MM.1S (cell line): ENCODE data around the gene GALNTL6.

Experiments used
- DNase-seq: peaks from one replicate; pipeline ENCODE4 v3.0.0-alpha.2; 2015
- H2AFZ ChIP-seq: fragments of 300-600 bp; sonication (generic); 2 replicates; pipeline ENCODE4 v1.6.0; 2016; ENCODE audit warnings: antibody characterized with exemption, low read length
- H3F3A ChIP-seq: fragments of 300-600 bp; sonication (generic); 2 replicates; pipeline ENCODE4 v1.6.1; 2016; ENCODE audit warnings: mild to moderate bottlenecking, antibody characterized with exemption, low read length, moderate library complexity, mixed read lengths; ENCODE audit not compliant: insufficient read depth
- H3K27ac ChIP-seq: fragments of 300-600 bp; sonication (generic); 2 replicates; pipeline ENCODE4 v1.5.1; 2016; ENCODE audit warnings: mild to moderate bottlenecking, low read length
- H3K27me3 ChIP-seq: fragments of 300-600 bp; sonication (generic); replicated peaks from 2 replicates; pipeline ENCODE4 v1.6.0; 2016; ENCODE audit warnings: low read length; ENCODE audit not compliant: insufficient read depth
- H3K36me3 ChIP-seq: fragments of 300-600 bp; sonication (generic); replicated peaks from 2 replicates; pipeline ENCODE4 v1.6.1; 2016; ENCODE audit warnings: mild to moderate bottlenecking, low read length, mixed read lengths; ENCODE audit not compliant: insufficient read depth
- H3K4me1 ChIP-seq: fragments of 300-600 bp; sonication (generic); 2 replicates; pipeline ENCODE4 v1.6.1; 2016; ENCODE audit warnings: low read length, mixed read lengths
- H3K4me2 ChIP-seq: fragments of 300-600 bp; sonication (generic); 2 replicates; pipeline ENCODE4 v1.6.0; 2016; ENCODE audit warnings: low read depth, low read length
- H3K4me3 ChIP-seq: fragments of 300-600 bp; sonication (generic); 2 replicates; pipeline ENCODE4 v1.5.1; 2016; ENCODE audit warnings: low read length, mixed read lengths
- H3K79me2 ChIP-seq: fragments of 300-600 bp; sonication (generic); 2 replicates; pipeline ENCODE4 v1.6.1; 2016; ENCODE audit warnings: mixed run types, low read length, mixed read lengths
- H3K9ac ChIP-seq: fragments of 300-600 bp; sonication (generic); 2 replicates; pipeline ENCODE4 v1.6.1; 2016; ENCODE audit warnings: low read length, mixed read lengths
- H3K9me2 ChIP-seq: fragments of 300-600 bp; sonication (generic); replicated peaks from 2 replicates; pipeline ENCODE4 v1.6.1; 2016; ENCODE audit warnings: mild to moderate bottlenecking, low read length, mixed read lengths; ENCODE audit not compliant: insufficient read depth
- H3K9me3 ChIP-seq: fragments of 300-600 bp; sonication (generic); replicated peaks from 2 replicates; pipeline ENCODE4 v1.6.1; 2016; ENCODE audit warnings: mild to moderate bottlenecking, low read length, mixed read lengths; ENCODE audit not compliant: insufficient read depth
- H4K20me1 ChIP-seq: fragments of 300-600 bp; sonication (generic); 2 replicates; pipeline ENCODE4 v1.6.1; 2016; ENCODE audit warnings: mild to moderate bottlenecking, low read length, moderate library complexity, mixed read lengths; ENCODE audit not compliant: insufficient read depth
- EZH2 ChIP-seq: fragments of 300-600 bp; sonication (generic); optimal IDR thresholded peaks from 2 replicates; pipeline ENCODE3; 2017; ENCODE audit warnings: low read depth, mild to moderate bottlenecking, antibody characterized with exemption, low read length, mixed read lengths
- EZH2phosphoT487 ChIP-seq: fragments of 300-600 bp; sonication (generic); IDR thresholded peaks from 2 replicates; pipeline ENCODE4 v1.6.1; 2018; ENCODE audit warnings: antibody characterized with exemption, low read length
- TF ChIP-seq, protein P1 (sequence below): fragments of 300-600 bp; sonication (generic); IDR thresholded peaks from 2 replicates; pipeline ENCODE4 v1.5.1; 2016; ENCODE audit warnings: antibody characterized with exemption, low read length, mixed read lengths

GALNTL6 gene

DNA sequence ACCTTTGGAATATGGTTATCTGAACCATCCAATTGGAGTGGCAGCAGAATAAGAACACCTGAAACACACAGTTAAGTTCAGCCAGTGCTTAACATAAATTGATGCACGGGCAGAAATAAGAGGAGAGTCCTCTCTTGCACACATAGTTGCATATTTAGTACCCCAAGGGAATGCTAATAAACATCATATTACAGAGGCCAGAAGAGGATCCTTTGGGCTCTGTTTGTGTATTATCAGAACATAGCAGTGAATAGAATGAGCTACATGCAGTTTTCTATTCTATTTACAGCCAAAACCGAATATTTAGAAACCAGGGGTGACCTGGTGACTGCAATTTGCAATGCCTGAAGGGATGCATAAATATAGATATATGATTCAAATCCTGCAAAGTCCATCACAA is 1054.6 kb downstream of the GALNTL6 start:
- Histone ChIP-seq H3K27ac (no peak overlapping the region), H2AFZ (no peak overlapping the region), H3K9me2 (no peaks in the 10 kb centered on the region), H3K4me1 (no peaks in the 10 kb centered on the region), H4K20me1 (no peaks in the 10 kb centered on the region), H3K27me3 (no peaks in the 10 kb centered on the region), H3K4me3 (no peak overlapping the region), H3K4me2 (no peak overlapping the region), H3K79me2 (no peaks in the 10 kb centered on the region), H3K9me3 (no peaks in the 10 kb centered on the region), H3K36me3 (no peaks in the 10 kb centered on the region), H3F3A (no peaks in the 10 kb centered on the region), H3K9ac (no peak overlapping the region)
- TF ChIP-seq EZH2phosphoT487: no peak
- TF ChIP-seq, protein P1, sequence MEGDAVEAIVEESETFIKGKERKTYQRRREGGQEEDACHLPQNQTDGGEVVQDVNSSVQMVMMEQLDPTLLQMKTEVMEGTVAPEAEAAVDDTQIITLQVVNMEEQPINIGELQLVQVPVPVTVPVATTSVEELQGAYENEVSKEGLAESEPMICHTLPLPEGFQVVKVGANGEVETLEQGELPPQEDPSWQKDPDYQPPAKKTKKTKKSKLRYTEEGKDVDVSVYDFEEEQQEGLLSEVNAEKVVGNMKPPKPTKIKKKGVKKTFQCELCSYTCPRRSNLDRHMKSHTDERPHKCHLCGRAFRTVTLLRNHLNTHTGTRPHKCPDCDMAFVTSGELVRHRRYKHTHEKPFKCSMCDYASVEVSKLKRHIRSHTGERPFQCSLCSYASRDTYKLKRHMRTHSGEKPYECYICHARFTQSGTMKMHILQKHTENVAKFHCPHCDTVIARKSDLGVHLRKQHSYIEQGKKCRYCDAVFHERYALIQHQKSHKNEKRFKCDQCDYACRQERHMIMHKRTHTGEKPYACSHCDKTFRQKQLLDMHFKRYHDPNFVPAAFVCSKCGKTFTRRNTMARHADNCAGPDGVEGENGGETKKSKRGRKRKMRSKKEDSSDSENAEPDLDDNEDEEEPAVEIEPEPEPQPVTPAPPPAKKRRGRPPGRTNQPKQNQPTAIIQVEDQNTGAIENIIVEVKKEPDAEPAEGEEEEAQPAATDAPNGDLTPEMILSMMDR: no peak
- no peak for TF ChIP-seq EZH2
- DNase-seq: no peak

GRCh38 chr4:172868271-172868670 is 1055.1 kb downstream of the GALNTL6 start:
- Histone ChIP-seq H3K9ac (no peak overlapping the region), H3K9me3 (no peaks in the 10 kb centered on the region), H2AFZ (no peak overlapping the region), H3K4me1 (no peaks in the 10 kb centered on the region), H3K27me3 (no peaks in the 10 kb centered on the region), H4K20me1 (no peaks in the 10 kb centered on the region), H3K36me3 (no peaks in the 10 kb centered on the region), H3K27ac (no peak overlapping the region), H3K9me2 (no peaks in the 10 kb centered on the region), H3K4me2 (no peak overlapping the region), H3K79me2 (no peaks in the 10 kb centered on the region), H3K4me3 (no peak overlapping the region), H3F3A (no peaks in the 10 kb centered on the region)
- no peak for DNase-seq
- TF ChIP-seq EZH2 (no peak), EZH2phosphoT487 (no peak)
- TF ChIP-seq, protein P1: no peak

DNA sequence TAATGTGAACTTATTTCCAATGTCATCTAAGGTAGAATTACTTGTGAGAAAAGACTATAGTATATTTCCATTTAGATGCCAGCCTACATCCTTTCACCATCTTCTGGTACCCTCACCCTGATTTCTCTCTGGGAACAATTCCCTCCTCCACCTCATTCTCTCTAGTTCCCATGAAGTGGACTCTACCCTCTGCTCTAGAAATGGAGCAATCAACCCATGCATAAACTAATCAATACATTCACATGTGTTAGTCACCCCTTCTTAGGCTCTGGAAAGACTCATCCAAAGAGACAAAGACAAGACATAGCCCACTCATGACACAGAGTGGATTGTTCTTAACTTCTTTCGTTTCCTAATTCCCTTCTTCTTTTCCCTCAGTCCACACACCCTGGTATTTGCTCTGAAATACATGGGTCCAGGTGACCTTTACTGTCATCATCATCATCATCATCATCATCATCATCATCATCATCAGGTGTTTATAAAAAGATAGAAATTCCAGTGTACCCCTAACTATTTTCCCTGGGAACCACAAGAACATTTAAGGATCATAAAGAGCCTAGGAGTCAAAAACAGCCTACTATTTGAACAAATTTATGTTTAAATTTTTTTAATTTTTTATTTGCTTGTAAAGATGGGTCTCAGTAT is 1056.5 kb downstream of the GALNTL6 start:
- no peaks in the 10 kb centered on the region for H3K9me3 ChIP-seq
- H3K36me3 ChIP-seq: no peaks in the 10 kb centered on the region
- H3K4me1 ChIP-seq: no peaks in the 10 kb centered on the region
- H3F3A ChIP-seq: no peaks in the 10 kb centered on the region
- H3K27ac ChIP-seq: no peak overlapping the region
- no peak for DNase-seq
- TF ChIP-seq, protein P1: no peak
- TF ChIP-seq EZH2phosphoT487 (no peak), EZH2 (no peak)
- H3K27me3 ChIP-seq: no peaks in the 10 kb centered on the region
- H3K79me2 ChIP-seq: no peaks in the 10 kb centered on the region
- H3K9me2 ChIP-seq: no peaks in the 10 kb centered on the region
- no peak overlapping the region for H3K4me3 ChIP-seq
- H3K4me2 ChIP-seq: no peak overlapping the region
- no peaks in the 10 kb centered on the region for H4K20me1 ChIP-seq
- H3K9ac ChIP-seq: no peak overlapping the region
- H2AFZ ChIP-seq: no peak overlapping the region
